NT2/D1 (cell line): ENCODE results near the gene GLG1.
"Not testable (repeated sequence)": the region's sequence is repeated elsewhere in the genome, so short reads cannot be mapped to it uniquely, and the experiment has no call there.

ENCODE experiments used
- DNase-seq: peaks from one replicate; pipeline ENCODE4 v3.0.0-alpha.2; 2011; ENCODE audit warnings: low read depth, low spot score
- H3K27me3 ChIP-seq: 2 replicates; pipeline ENCODE4 v1.6.0; 2011; ENCODE audit warnings: mild to moderate bottlenecking; ENCODE audit not compliant: insufficient read length, insufficient read depth
- H3K36me3 ChIP-seq: 2 replicates; pipeline ENCODE4 v1.6.1; 2011; ENCODE audit warnings: mild to moderate bottlenecking, low read length, mixed read lengths; ENCODE audit not compliant: insufficient read depth, insufficient read length
- H3K4me1 ChIP-seq: 2 replicates; pipeline ENCODE4 v1.5.1; 2011; ENCODE audit not compliant: insufficient read depth, insufficient read length
- H3K4me3 ChIP-seq: 2 replicates; pipeline ENCODE4 v1.5.1; 2011; ENCODE audit warnings: low read depth; ENCODE audit not compliant: insufficient read length
- H3K9ac ChIP-seq: 2 replicates; pipeline ENCODE4 v1.6.0; 2011; ENCODE audit warnings: low read depth; ENCODE audit not compliant: insufficient read length
- H3K9me3 ChIP-seq: 2 replicates; pipeline ENCODE4 v1.5.1; 2011; ENCODE audit warnings: mild to moderate bottlenecking, low read length; ENCODE audit not compliant: insufficient read depth
- SUZ12 ChIP-seq: IDR thresholded peaks from 2 replicates; pipeline ENCODE4 v1.6.1; 2011; ENCODE audit not compliant: insufficient read length, insufficient read depth; ENCODE audit errors: extremely low read depth
- YY1 ChIP-seq: IDR thresholded peaks from 2 replicates; pipeline ENCODE4 v1.6.1; 2011; ENCODE audit not compliant: insufficient read length, insufficient read depth
- ZNF274 ChIP-seq: IDR thresholded peaks from 2 replicates; pipeline ENCODE4 v1.6.1; 2011; ENCODE audit warnings: mild to moderate bottlenecking, low read depth, low read length

GLG1 gene

DNA sequence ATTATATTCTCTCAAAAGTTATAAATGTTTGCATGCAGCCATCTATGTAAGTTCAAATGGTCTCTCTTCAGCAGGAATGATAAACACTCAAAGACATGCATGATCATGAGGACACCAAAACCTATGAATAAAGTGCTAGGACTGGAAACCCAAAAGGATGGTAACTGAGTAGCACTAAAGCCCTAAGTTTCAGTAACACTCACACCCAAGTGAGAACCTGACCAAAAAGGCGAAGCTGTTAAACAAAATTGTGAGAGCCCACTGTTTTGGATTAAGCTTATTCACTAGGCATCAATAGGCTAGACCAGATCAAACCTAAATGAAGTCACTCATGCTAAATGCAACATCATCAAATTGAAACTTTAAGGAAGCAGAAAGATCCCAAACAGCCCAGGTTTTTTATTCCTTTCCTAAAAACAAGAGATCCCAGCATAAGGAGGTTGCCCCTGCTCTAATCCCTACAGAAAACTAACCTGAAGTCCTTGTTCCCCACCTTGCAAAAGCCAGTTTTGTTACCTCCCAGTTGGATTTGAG lies 42.4 kb downstream of the GLG1 start:
- peaks cover 2% of the 10 kb centered on the region for H3K4me1 ChIP-seq
- DNase-seq: no peak

DNA sequence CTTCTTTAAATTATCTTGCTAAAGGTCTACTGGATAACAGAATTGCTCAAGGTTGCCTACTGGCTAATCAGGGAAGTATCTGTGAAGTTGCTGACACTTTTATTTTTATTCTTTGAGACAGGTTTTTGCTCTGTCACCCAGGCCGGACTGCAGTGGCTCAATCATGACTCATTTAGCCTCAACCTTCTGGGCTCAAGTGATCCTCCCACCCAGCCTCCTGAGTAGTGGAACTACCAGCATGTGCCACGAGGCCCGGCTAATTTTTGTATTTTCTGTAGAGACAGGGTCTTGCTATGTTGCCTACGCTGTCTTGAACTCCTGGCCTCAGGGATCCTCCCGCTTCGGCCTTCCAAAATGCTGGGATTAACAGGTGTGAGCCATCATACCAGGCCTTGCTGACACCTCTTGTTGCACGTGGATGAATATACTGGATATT lies 43.1 kb downstream of the GLG1 start:
- no peak for TF ChIP-seq ZNF274
- TF ChIP-seq SUZ12: no peak
- no peak for TF ChIP-seq YY1
- Histone ChIP-seq H3K4me1 (peaks cover 2% of the 10 kb centered on the region), H3K36me3 (peaks cover 4% of the 10 kb centered on the region), H3K9ac (no peak overlapping the region), H3K9me3 (no peaks in the 10 kb centered on the region), H3K4me3 (no peak overlapping the region), H3K27me3 (no peaks in the 10 kb centered on the region)
- DNase-seq: no peak

More for the DNA sequence above, 42.4 kb downstream of the GLG1 start:
- Histone ChIP-seq H3K9ac (no peak overlapping the region), H3K27me3 (no peaks in the 10 kb centered on the region), H3K4me3 (no peak overlapping the region), H3K9me3 (no peaks in the 10 kb centered on the region), H3K36me3 (peaks cover 4% of the 10 kb centered on the region)
- TF ChIP-seq YY1 (no peak), SUZ12 (no peak), ZNF274 (no peak)

DNA sequence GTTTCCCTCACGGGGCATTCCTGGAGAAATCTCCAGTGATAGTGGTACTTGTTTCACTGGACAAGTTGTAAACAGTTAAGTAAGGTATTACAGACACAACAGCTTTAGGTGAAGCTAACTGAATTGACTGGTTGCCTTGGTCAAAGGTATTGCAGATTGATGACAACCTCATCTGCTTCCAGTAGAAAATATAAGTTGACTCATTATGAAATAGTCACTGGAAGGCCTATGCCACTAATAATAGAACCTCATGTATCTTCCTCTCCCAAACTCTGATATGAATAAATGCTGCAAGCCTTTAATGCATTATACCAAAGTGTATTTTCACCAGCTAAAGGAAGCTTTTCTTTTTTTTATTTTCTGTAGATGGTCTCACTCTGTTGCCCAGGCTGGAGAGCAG lies 44.8 kb downstream of the GLG1 start:
- TF ChIP-seq SUZ12 (no peak), ZNF274 (no peak), YY1 (no peak)
- H3K4me1 ChIP-seq: peaks cover 2% of the 10 kb centered on the region
- no peak for DNase-seq
- H3K36me3 ChIP-seq: peaks cover 7% of the 10 kb centered on the region
- H3K27me3 ChIP-seq: no peaks in the 10 kb centered on the region
- H3K9ac ChIP-seq: no peak overlapping the region
- no peak overlapping the region for H3K4me3 ChIP-seq
- no peaks in the 10 kb centered on the region for H3K9me3 ChIP-seq

DNA sequence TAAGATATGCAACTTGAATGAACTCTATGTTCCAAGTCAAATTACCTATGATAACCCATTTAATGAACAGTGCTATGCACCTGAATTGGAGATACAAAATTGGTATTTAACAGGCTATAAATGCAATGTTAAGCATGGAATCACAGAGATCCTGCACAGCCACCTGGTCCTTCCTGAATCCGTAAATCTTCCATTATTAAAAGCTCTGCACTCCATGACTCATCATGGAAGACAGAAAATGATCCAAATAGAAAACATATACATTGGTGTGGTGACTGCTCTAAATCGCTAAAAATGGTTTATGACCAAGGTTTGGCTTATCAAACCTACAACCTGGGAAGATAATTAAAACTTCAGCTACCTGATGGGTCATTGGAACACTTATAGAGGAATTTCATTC lies 45.3 kb downstream of the GLG1 start:
- Histone ChIP-seq H3K4me1 (peaks cover 2% of the 10 kb centered on the region), H3K9me3 (no peaks in the 10 kb centered on the region), H3K36me3 (peaks cover 7% of the 10 kb centered on the region), H3K27me3 (no peaks in the 10 kb centered on the region), H3K9ac (no peak overlapping the region), H3K4me3 (no peak overlapping the region)
- DNase-seq: no peak
- no peak for TF ChIP-seq SUZ12
- no peak for TF ChIP-seq ZNF274
- no peak for TF ChIP-seq YY1

DNA sequence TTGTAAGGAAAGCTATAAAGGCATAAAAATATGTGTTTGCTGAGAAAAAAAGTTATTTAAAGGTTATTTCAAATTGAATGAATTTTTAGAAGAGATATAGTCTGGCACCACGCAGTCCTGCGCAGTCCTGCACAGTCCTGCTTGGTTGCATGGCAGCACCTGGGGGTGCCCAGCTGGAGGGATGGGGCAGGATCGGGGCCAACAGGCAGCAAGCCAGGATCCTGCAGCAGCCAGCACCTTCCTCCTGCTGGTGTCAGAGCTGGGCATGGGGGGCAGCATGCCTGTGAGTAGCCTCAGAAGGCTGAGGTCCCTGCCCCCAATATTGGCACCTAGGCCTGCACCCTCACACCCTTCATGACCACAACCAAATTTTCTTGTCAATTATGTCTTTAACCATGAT lies 46.0 kb downstream of the GLG1 start:
- no peak for TF ChIP-seq YY1
- Histone ChIP-seq H3K9ac (no peak overlapping the region), H3K4me3 (no peak overlapping the region), H3K4me1 (peaks cover 2% of the 10 kb centered on the region), H3K36me3 (peaks cover 7% of the 10 kb centered on the region), H3K9me3 (no peaks in the 10 kb centered on the region), H3K27me3 (no peaks in the 10 kb centered on the region)
- no peak for DNase-seq

DNA sequence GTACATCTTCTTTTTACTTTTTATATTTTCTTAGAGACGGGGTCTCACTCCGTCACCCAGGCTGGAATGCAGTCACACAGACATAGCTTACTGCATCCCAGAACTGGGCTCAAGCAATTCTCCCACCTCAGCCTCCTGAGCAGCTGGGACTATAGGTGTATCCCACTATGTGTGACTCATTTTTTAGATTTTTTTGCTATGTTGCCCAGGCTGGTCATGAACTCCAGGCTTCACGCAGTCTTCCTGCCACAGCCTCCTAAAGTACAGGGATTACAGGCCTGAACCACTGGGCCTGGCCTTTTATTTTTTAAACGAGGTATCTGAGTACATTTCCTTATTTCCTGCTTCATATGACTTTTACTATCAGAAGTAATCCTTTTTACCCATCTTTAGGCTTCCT lies 48.0 kb downstream of the GLG1 start:
- Histone ChIP-seq H3K9me3 (no peaks in the 10 kb centered on the region), H3K4me1 (peaks cover 2% of the 10 kb centered on the region), H3K27me3 (no peaks in the 10 kb centered on the region), H3K9ac (no peak overlapping the region), H3K4me3 (no peak overlapping the region), H3K36me3 (peaks cover 7% of the 10 kb centered on the region)
- DNase-seq: no peak
- TF ChIP-seq SUZ12 (no peak), ZNF274 (no peak), YY1 (no peak)

DNA sequence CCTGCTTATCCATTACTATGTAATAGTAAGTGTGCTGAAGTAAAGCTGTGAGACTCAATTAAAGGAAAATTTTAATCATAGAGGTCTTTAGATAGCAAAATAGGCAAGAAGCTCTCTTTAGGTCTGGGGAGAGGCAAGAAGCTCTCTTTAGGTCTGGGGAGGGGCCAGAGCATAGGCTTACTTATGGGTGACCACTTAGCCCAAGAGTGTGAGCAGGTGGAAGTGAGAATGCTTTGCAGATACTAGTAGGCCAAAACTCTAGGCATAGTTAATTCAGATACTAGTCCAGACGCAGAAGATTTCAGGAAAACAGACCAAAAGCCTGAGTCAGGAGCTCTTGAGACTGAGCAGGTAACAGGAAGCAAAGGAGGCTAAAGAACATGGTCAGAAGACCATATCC lies 49.6 kb downstream of the GLG1 start:
- H3K9me3 ChIP-seq: no peaks in the 10 kb centered on the region
- no peaks in the 10 kb centered on the region for H3K27me3 ChIP-seq
- TF ChIP-seq ZNF274 (no peak), YY1 (no peak), SUZ12 (no peak)
- no peak overlapping the region for H3K4me3 ChIP-seq
- H3K4me1 ChIP-seq: peaks cover 2% of the 10 kb centered on the region
- no peak for DNase-seq
- H3K9ac ChIP-seq: no peak overlapping the region
- peaks cover 3% of the 10 kb centered on the region for H3K36me3 ChIP-seq

DNA sequence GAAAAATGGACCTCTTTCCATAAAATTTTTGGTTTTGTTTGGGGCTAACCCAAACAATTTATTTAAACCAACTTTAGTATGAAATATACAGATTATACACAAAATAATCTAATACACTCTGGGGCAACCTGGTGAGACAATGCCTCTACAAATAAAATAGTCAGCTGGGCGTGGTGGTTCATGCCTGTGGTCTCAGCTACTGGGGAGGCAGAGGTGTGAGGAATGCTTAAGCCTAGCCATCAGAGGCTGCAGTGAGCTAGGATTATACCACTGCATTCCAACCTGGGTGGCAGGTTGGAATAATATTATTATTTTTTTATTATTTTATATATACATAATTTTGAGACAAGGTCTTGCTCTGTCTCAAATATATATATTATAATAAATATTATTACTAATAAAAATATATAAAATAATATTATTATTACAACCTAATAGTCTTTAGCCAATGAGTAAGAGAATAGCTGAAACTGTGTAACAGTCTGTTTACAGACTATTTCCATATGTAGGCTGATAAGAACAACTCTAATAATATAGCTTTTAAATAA lies 50.5 kb downstream of the GLG1 start:
- no peak for DNase-seq
- no peak overlapping the region for H3K4me3 ChIP-seq

DNA sequence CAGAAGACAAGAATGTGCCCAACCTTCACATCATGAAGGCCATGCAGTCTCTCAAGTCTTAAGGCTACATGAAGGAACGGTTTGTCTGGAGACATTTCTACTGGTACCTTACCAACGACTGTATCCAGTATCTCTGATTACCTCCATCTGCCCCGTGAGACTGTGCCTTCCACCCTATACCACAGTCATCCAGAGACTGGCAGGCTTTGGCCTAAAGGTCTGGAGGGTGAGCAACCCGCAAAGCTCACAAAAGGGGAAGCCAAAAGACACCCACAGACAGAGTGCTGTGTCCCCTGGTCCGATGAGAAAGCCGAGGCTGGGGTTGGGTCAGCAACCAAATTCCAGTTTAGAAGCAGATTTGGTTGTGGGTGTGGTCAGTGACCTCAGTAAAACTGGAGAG lies 54.6 kb downstream of the GLG1 start:
- not testable (repeated sequence) for H3K9ac ChIP-seq, H3K27me3 ChIP-seq, DNase-seq, H3K36me3 ChIP-seq, H3K4me1 ChIP-seq, H3K4me3 ChIP-seq, H3K9me3 ChIP-seq

More for the DNA sequence above, 50.5 kb downstream of the GLG1 start:
- Histone ChIP-seq H3K36me3 (peaks cover 3% of the 10 kb centered on the region), H3K4me1 (peaks cover 2% of the 10 kb centered on the region), H3K9me3 (no peaks in the 10 kb centered on the region), H3K27me3 (no peaks in the 10 kb centered on the region), H3K9ac (no peak overlapping the region)
- TF ChIP-seq SUZ12 (no peak), ZNF274 (no peak), YY1 (no peak)

DNA sequence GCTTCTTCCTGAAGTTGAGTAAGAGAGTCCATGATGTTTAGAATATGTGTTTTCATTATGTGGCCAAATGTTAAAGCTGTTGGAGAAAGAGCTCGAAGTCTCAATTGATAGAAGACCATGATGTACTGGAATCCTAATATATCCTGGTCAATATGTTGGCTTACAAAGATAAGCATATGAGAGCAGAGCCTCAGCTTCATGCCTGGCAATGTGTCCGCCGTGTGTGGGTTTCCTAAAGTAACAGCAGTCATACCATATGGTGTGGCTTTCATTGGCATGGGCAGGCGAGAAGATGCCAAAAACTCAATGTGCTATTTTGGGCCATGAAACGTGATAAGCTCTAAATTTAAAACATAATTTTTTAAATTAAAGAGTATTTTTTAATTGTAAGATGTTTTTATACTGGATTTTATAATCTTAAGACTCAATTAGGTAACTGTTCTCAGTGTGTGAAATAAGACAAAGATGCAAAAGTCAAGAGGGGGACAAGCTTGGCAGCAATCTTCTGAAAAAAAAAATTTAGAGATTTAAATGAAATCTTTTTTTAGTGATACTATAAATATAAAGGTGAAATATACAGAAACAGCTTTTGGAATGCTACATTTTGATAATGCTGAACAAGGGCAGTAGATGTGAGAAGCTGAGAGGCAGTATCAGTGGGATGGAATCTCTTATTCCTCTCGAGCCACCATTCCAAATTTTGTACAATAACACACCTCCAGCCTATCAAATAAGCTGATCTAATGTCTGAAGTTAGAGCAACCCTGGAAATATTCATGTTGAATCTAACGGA lies 56.5 kb downstream of the GLG1 start:
- DNase-seq, H3K9me3 ChIP-seq, H3K27me3 ChIP-seq: not testable (repeated sequence)

More for the DNA sequence above, 56.5 kb downstream of the GLG1 start:
- not testable (repeated sequence) for H3K9ac ChIP-seq, H3K36me3 ChIP-seq, H3K4me3 ChIP-seq, H3K4me1 ChIP-seq
